ENCODE results near the gene NMT2.

DNA sequence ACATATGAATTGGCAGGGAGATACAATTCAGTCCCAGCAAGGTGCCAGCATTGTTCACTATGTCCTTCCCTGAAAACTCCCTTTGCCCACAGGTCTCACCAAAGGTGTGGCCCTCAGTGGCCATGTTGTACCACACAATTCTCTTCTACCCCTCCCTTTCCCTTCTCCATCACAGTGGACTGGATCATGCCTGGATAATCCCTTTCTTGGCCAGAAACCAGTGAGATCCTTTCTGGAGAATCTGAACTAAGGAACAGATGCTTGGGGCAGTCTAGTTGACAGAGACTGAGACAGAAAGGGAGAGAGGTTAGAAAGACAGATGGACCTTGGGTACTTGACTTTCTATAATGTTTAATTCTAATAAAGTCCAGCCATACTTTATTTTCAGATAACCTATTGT lies 9.5 kb downstream of the NMT2 start:
- TF ChIP-seq, protein P1, sequence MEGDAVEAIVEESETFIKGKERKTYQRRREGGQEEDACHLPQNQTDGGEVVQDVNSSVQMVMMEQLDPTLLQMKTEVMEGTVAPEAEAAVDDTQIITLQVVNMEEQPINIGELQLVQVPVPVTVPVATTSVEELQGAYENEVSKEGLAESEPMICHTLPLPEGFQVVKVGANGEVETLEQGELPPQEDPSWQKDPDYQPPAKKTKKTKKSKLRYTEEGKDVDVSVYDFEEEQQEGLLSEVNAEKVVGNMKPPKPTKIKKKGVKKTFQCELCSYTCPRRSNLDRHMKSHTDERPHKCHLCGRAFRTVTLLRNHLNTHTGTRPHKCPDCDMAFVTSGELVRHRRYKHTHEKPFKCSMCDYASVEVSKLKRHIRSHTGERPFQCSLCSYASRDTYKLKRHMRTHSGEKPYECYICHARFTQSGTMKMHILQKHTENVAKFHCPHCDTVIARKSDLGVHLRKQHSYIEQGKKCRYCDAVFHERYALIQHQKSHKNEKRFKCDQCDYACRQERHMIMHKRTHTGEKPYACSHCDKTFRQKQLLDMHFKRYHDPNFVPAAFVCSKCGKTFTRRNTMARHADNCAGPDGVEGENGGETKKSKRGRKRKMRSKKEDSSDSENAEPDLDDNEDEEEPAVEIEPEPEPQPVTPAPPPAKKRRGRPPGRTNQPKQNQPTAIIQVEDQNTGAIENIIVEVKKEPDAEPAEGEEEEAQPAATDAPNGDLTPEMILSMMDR (IDR thresholded peaks at IDR 0.05): no peak
- TF ChIP-seq POLR2A (IDR thresholded peaks at IDR 0.05): no peak

Data from right lobe of liver (tissue), 4 donors.